PFSK-1 (cell line): ENCODE measurements around the gene NUBPL.

Source experiments
- POLR2AphosphoS5 ChIP-seq: IDR thresholded peaks from 2 replicates; pipeline ENCODE4 v1.6.1; 2012; ENCODE audit warnings: low read depth, mild to moderate bottlenecking, control low read depth, low read length, moderate library complexity
- SIN3A ChIP-seq: IDR thresholded peaks from 2 replicates; pipeline ENCODE4 v1.6.1; 2012; ENCODE audit warnings: mild to moderate bottlenecking, low read length, moderate library complexity, borderline replicate concordance; ENCODE audit not compliant: insufficient read depth
- TAF1 ChIP-seq: IDR thresholded peaks from 2 replicates; pipeline ENCODE4 v1.6.1; 2012; ENCODE audit warnings: low read length, control low read depth, borderline replicate concordance; ENCODE audit not compliant: insufficient read depth
- TF ChIP-seq, protein P1 (sequence below), 2 experiments: IDR thresholded peaks; 2 replicates each; pipeline versions ENCODE4 v1.6.1 to v1.8.0; 2011 to 2012; ENCODE audit warnings: low read depth in 2 of 2, low read length in 2 of 2, control low read depth in 1 of 2, inconsistent platforms in 1 of 2, mild to moderate bottlenecking in 1 of 2, moderate library complexity in 1 of 2; ENCODE audit not compliant: insufficient read depth in 1 of 2

DNA sequence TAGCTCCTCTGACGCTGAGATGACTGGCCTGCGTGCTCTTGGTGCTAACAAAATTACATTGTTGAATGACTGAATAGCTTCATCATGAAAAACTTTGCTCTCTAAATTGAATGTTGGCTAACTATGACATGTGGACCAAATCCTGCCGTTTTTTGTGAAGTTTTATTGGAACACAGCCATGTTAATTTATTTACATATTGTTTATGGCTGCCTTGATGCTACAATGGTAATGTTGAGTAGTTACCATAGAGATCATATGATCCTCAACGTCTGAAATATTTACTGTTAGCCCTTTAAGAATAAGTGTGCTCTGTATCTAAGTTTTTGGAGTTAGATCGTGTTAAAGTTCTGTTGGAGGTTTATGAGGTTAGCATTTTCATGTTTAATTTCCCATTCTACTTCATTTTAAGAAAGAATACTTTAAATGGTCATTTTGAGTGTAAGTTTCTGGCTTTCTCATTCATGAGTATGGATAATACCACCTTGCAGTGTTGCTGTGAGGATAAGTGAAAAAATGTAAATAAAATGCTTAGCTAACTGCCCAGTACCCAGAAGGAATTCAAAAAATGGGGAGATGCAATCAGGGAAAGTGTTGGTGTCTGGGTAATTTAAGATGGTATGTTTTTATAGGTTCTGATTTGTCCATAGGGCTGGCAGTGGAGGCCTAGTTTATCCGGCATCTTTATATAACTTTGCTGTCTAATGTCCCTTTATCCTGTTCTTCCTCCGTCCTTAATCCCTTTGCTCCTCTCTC is 35.3 kb downstream of the NUBPL start:
- no peak for TF ChIP-seq POLR2AphosphoS5
- TF ChIP-seq, protein P1, sequence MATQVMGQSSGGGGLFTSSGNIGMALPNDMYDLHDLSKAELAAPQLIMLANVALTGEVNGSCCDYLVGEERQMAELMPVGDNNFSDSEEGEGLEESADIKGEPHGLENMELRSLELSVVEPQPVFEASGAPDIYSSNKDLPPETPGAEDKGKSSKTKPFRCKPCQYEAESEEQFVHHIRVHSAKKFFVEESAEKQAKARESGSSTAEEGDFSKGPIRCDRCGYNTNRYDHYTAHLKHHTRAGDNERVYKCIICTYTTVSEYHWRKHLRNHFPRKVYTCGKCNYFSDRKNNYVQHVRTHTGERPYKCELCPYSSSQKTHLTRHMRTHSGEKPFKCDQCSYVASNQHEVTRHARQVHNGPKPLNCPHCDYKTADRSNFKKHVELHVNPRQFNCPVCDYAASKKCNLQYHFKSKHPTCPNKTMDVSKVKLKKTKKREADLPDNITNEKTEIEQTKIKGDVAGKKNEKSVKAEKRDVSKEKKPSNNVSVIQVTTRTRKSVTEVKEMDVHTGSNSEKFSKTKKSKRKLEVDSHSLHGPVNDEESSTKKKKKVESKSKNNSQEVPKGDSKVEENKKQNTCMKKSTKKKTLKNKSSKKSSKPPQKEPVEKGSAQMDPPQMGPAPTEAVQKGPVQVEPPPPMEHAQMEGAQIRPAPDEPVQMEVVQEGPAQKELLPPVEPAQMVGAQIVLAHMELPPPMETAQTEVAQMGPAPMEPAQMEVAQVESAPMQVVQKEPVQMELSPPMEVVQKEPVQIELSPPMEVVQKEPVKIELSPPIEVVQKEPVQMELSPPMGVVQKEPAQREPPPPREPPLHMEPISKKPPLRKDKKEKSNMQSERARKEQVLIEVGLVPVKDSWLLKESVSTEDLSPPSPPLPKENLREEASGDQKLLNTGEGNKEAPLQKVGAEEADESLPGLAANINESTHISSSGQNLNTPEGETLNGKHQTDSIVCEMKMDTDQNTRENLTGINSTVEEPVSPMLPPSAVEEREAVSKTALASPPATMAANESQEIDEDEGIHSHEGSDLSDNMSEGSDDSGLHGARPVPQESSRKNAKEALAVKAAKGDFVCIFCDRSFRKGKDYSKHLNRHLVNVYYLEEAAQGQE (IDR thresholded peaks at IDR 0.05; ENCODE audit: insufficient read depth in 1 of 2, low read depth in 2 of 2, low read length in 2 of 2) = no peak
- no peak for TF ChIP-seq TAF1
- TF ChIP-seq SIN3A = no peak
